K562 treated with DMSO at 1 percent for 12 hours (cell line): Measurements from ENCODE around the gene TMEM132D. TPM values are rescaled to one million over a fixed set of nuclear protein-coding genes. Genes with fewer than 3 reads are reported as not detected.

ENCODE experiments used
- total RNA-seq: library from RNA; unstranded; fragments of 300-600 nt; gene quantifications from 2 replicates; pipeline ENCODE4 v1.2.3, GENCODE V29; 2022; ENCODE audit not compliant: insufficient read depth

TMEM132D gene
- total RNA-seq: not detected in 2 replicates

GRCh38 chr12:129903956-129904829, at the start of gene TMEM132D:
TMEM132D (minus strand) TSS chr12:129904025.

